Endodermal cell (in vitro differentiated cells): Measurements from ENCODE around the gene ANO8. TPM values are rescaled to one million over a fixed set of nuclear protein-coding genes. Genes with fewer than 3 reads are reported as not detected.

Experiments used
- DNase-seq: peaks from one replicate; pipeline ENCODE4 v3.0.0-alpha.2; 2017
- H3K27ac ChIP-seq: 2 replicates; pipeline ENCODE4 v1.5.1; 2013; ENCODE audit warnings: mild to moderate bottlenecking, low read depth, low read length, moderate library complexity
- H3K27me3 ChIP-seq: 2 replicates; pipeline ENCODE4 v1.6.1; 2013; ENCODE audit warnings: mild to moderate bottlenecking, low read length, moderate library complexity; ENCODE audit not compliant: insufficient read depth, control insufficient read depth, poor library complexity, severe bottlenecking
- H3K36me3 ChIP-seq: 2 replicates; pipeline ENCODE4 v1.7.0; 2013; ENCODE audit warnings: mild to moderate bottlenecking, low read length, moderate library complexity; ENCODE audit not compliant: control insufficient read depth, insufficient read depth
- H3K4me1 ChIP-seq: one replicate; pipeline ENCODE4 v1.7.0; 2013; ENCODE audit warnings: low read length; ENCODE audit not compliant: control insufficient read depth, insufficient read depth
- H3K4me3 ChIP-seq: 2 replicates; pipeline ENCODE4 v1.5.1; 2013; ENCODE audit warnings: mild to moderate bottlenecking, low read length, moderate library complexity
- H3K9ac ChIP-seq: 2 replicates; pipeline ENCODE4 v1.6.1; 2013; ENCODE audit warnings: mild to moderate bottlenecking, low read length, moderate library complexity; ENCODE audit not compliant: poor library complexity, severe bottlenecking; ENCODE audit errors: extremely low read depth
- H3K9me3 ChIP-seq: 2 replicates; pipeline ENCODE4 v1.6.1; 2013; ENCODE audit warnings: mild to moderate bottlenecking, low read length, moderate library complexity; ENCODE audit not compliant: control insufficient read depth
- H3K27ac Mint-ChIP-seq: 2 replicates; pipeline ENCODE4 v1.8.0; 2020; ENCODE audit warnings: mixed read lengths
- H3K27me3 Mint-ChIP-seq: 2 replicates; pipeline ENCODE4 v1.8.0; 2021; ENCODE audit warnings: mild to moderate bottlenecking, mixed read lengths; ENCODE audit not compliant: insufficient read depth
- H3K36me3 Mint-ChIP-seq: 2 replicates; pipeline ENCODE4 v1.8.0; 2020; ENCODE audit warnings: low read depth, mixed read lengths
- H3K4me1 Mint-ChIP-seq: 2 replicates; pipeline ENCODE4 v1.8.0; 2020; ENCODE audit warnings: mixed read lengths
- H3K4me3 Mint-ChIP-seq: 2 replicates; pipeline ENCODE4 v1.8.0; 2020; ENCODE audit warnings: mild to moderate bottlenecking, moderate library complexity, mixed read lengths
- H3K9me3 Mint-ChIP-seq: 2 replicates; pipeline ENCODE4 v1.8.0; 2020; ENCODE audit warnings: mild to moderate bottlenecking, mixed read lengths
- whole genome bisulfite sequencing, 2 experiments: methylation state at CpG; one replicate each; pipeline versions ENCODE4 v1.1.5 to v1.1.7; 2013; ENCODE audit warnings: missing lambda C conversion rate in 2 of 2, mixed read lengths in 1 of 2; ENCODE audit not compliant: insufficient coverage in 1 of 2, insufficient read length in 1 of 2; 5-methylcytosine and 5-hydroxymethylcytosine counted together
- total RNA-seq, 2 donors: library from RNA; stranded (reverse); fragmentation: NEBNext Ultra II Directional in 1 of 2; extraction: Animal tissue kit (Norgen Biotek cat#: 25700) in 1 of 2; gene quantifications; 2 replicates in 1 of 2; 3 replicates in 1 of 2; pipeline ENCODE4 v1.2.1, GENCODE V29; 2021
- TF ChIP-seq, protein P1 (sequence below): fragments of 200-600 bp; sonication (generic); conservative IDR thresholded peaks from 2 replicates; pipeline ENCODE4 v1.5.0; 2021; ENCODE audit warnings: antibody characterized with exemption, mild to moderate bottlenecking

The ANO8 gene
- total RNA-seq, 2 donors from 2014 or later, result 27.5 to 29.5 TPM

DNA sequence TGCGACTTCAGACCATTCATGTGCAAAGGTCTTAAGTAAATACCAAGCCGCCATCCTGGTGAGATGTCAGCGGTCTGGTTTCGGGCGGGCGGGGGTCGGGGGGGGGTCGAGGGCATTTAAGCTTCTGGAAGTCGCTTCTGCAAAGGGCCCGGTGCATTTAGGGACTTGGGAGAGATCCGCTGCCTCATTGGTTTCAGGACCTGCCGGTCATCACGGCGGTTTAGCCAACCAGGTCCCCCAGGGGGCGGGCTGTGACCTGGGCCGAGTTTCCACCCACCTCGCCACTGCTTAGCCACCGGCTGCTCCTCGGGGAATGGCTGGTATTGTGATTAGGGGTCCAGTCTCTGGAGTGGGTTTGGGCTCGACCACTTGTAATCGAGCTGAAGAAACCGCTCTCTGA is 45.2 kb downstream of the ANO8 start:
- Mint-ChIP-seq H3K27ac (no peak overlapping the region), H3K4me3 (no peak overlapping the region), H3K36me3 (peaks cover 9% of the 10 kb centered on the region), H3K9me3 (peaks cover 6% of the 10 kb centered on the region), H3K27me3 (no peaks in the 10 kb centered on the region), H3K4me1 (no peaks in the 10 kb centered on the region)
- Histone ChIP-seq H3K4me3 (no peak overlapping the region), H3K27me3 (no peaks in the 10 kb centered on the region), H3K9me3 (no peaks in the 10 kb centered on the region), H3K27ac (no peak overlapping the region), H3K9ac (no peak overlapping the region), H3K36me3 (peaks cover 8% of the 10 kb centered on the region), H3K4me1 (no peaks in the 10 kb centered on the region)
- 5 to 17% methylated on average over 4 to 22 of the region's 22 CpGs for WGBS, 2 experiments
- TF ChIP-seq, protein P1, sequence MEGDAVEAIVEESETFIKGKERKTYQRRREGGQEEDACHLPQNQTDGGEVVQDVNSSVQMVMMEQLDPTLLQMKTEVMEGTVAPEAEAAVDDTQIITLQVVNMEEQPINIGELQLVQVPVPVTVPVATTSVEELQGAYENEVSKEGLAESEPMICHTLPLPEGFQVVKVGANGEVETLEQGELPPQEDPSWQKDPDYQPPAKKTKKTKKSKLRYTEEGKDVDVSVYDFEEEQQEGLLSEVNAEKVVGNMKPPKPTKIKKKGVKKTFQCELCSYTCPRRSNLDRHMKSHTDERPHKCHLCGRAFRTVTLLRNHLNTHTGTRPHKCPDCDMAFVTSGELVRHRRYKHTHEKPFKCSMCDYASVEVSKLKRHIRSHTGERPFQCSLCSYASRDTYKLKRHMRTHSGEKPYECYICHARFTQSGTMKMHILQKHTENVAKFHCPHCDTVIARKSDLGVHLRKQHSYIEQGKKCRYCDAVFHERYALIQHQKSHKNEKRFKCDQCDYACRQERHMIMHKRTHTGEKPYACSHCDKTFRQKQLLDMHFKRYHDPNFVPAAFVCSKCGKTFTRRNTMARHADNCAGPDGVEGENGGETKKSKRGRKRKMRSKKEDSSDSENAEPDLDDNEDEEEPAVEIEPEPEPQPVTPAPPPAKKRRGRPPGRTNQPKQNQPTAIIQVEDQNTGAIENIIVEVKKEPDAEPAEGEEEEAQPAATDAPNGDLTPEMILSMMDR, result no peak
- DNase-seq, result peak; percentile 95

DNA sequence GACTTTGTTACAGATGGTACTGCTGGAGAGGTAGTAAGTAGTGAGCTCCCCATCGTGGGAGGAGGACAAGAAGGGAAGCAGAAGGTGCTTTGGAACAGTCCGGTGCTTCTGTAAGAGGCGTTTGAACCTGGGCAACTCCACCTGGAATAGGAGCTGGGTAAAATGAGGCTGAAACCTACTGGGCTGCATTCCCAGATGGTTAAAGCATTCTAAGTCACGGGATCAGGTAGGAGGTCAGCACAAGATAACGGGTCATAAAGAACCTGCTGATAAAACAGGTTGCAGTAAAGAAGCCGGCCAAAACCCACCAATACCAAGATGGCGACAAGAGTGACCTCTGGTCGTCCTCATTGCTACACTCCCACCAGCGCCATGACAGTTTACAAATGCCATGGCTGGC is 47.9 kb downstream of the ANO8 start:
- Mint-ChIP-seq H3K9me3 (peaks cover 6% of the 10 kb centered on the region), H3K4me3 (no peak overlapping the region), H3K27ac (no peak overlapping the region), H3K4me1 (peaks cover 2% of the 10 kb centered on the region), H3K36me3 (peaks cover 16% of the 10 kb centered on the region), H3K27me3 (peaks cover 3% of the 10 kb centered on the region)
- 89 to 94% methylated on average over 9 of the region's 9 CpGs for WGBS, 2 experiments
- no peaks in the 10 kb centered on the region for H3K4me1 ChIP-seq
- H3K9ac ChIP-seq, result no peak overlapping the region
- no peak for DNase-seq
- H3K27me3 ChIP-seq, result peaks cover under 1% of the 10 kb centered on the region
- TF ChIP-seq, protein P1, result no peak
- H3K4me3 ChIP-seq, result no peak overlapping the region
- no peaks in the 10 kb centered on the region for H3K9me3 ChIP-seq
- no peak overlapping the region for H3K27ac ChIP-seq
- H3K36me3 ChIP-seq, result no peaks in the 10 kb centered on the region

DNA sequence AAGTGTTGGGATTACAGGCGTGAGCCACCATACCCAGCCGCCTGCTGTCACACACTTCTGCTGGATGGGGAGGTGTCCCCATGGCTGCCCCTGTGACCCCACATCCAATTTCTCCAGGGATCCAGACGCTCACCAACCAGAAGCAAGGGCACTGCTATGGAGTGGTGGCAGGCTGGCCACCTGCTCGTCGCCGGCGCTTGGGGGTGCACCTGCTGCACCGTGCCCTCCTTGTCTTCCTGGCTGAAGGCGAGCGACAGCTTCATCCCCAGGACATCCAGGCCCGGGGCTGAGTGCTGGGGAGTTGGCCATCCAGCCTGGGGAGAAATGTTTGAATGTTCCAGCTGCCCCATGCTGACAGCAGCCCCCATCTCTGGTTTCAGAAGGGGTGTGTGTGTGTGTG is 48.4 kb downstream of the ANO8 start:
- Histone ChIP-seq H3K27me3 (peaks cover 5% of the 10 kb centered on the region), H3K36me3 (no peaks in the 10 kb centered on the region), H3K4me3 (no peak overlapping the region), H3K9ac (no peak overlapping the region), H3K9me3 (no peaks in the 10 kb centered on the region), H3K4me1 (no peaks in the 10 kb centered on the region), H3K27ac (no peak overlapping the region)
- TF ChIP-seq, protein P1, result no peak
- Mint-ChIP-seq H3K27ac (no peak overlapping the region), H3K27me3 (peaks cover 5% of the 10 kb centered on the region), H3K36me3 (peaks cover 16% of the 10 kb centered on the region), H3K9me3 (peaks cover 6% of the 10 kb centered on the region), H3K4me1 (peaks cover 2% of the 10 kb centered on the region), H3K4me3 (no peak overlapping the region)
- DNase-seq, result no peak
- 94 to 95% methylated on average over 7 to 11 of the region's 11 CpGs for WGBS, 2 experiments
